HCT116 (cell line): ENCODE measurements around the gene PDHX. TPM values are rescaled to one million over a fixed set of nuclear protein-coding genes. Genes with fewer than 3 reads are reported as not detected.

Experiments used
- ATAC-seq: fragments of 200-7000 bp; cut with Tn5 transposase; 2 replicates; pipeline ENCODE4 v1.9.1; 2020; ENCODE audit warnings: mild to moderate bottlenecking, moderate library complexity
- BruUV-seq: library from RNA; stranded (reverse); fragments of 400-500 nt; replicated peaks from 2 replicates; lab custom pipeline; 2021; lab: Mats Ljungman, UMichigan
- CTCF ChIA-PET: fragments of 300-600 bp; sonication (Branson Sonifier 250); formaldehyde crosslinking; loops from one replicate; lab custom pipeline; 2021; ENCODE audit warnings: antibody characterized with exemption; lab: Charles Lee
- POLR2A ChIA-PET: fragments of 300-600, 350-600 bp; sonication (Branson Sonifier 250); formaldehyde crosslinking; loops from one replicate; lab custom pipeline; 2021; ENCODE audit warnings: antibody characterized with exemption; lab: Charles Lee
- RAD21 ChIA-PET, 2 experiments: fragments of 300-600 bp; sonication (Branson Sonifier 250); formaldehyde crosslinking; loops; one replicate each; lab custom pipeline; 2023; ENCODE audit warnings: low total read pairs in 2 of 2; ENCODE audit not compliant: uncharacterized antibody in 2 of 2, unreplicated experiment in 2 of 2, low non-redundant PET in 1 of 2; lab: Charles Lee
- DNase-seq: peaks from one replicate; pipeline ENCODE4 v3.0.0-alpha.2; 2010; ENCODE audit warnings: low read depth, low spot score
- H2AFZ ChIP-seq: fragments of 200-600 bp; shearing (Covaris generic), sonication (generic); 2 replicates; pipeline ENCODE4 v1.6.1; 2017; ENCODE audit warnings: low read depth, mixed run types, mixed read lengths, antibody characterized with exemption, low read length; ENCODE audit not compliant: poor library complexity, severe bottlenecking
- H3K27ac ChIP-seq: 2 replicates; pipeline ENCODE4 v1.5.1; 2012; ENCODE audit warnings: low read depth, low read length
- H3K27me3 ChIP-seq: fragments of 200-600 bp; sonication (generic); 2 replicates; pipeline ENCODE4 v1.6.1; 2016; ENCODE audit warnings: mixed run types, low read length, mixed read lengths; ENCODE audit not compliant: insufficient read depth
- H3K36me3 ChIP-seq, 2 experiments: fragments of 200-500 bp in 1 of 2; fragments of 200-600 bp in 1 of 2; sonication (Bioruptor generic) in 1 of 2; sonication (generic) in 1 of 2; 2 replicates each; pipeline versions ENCODE4 v1.5.1 to v1.6.1; 2014 to 2016; ENCODE audit warnings: low read length in 2 of 2, inconsistent platforms in 1 of 2, mixed read lengths in 1 of 2, mixed run types in 1 of 2; ENCODE audit not compliant: insufficient read depth in 2 of 2, control insufficient read depth in 1 of 2
- H3K4me1 ChIP-seq, 2 experiments: fragments of 200-600 bp in 1 of 2; sonication (generic) in 1 of 2; 2 replicates each; pipeline versions ENCODE4 v1.5.1 to v1.6.1; 2012 to 2017; ENCODE audit warnings: low read length in 2 of 2, inconsistent platforms in 1 of 2, mild to moderate bottlenecking in 1 of 2, mixed read lengths in 1 of 2, mixed run types in 1 of 2, moderate library complexity in 1 of 2; ENCODE audit not compliant: insufficient read depth in 2 of 2, control insufficient read depth in 1 of 2
- H3K4me2 ChIP-seq: fragments of 200-600 bp; sonication (generic); 2 replicates; pipeline ENCODE4 v1.6.1; 2017; ENCODE audit warnings: mixed run types, low read length, mixed read lengths
- H3K4me3 ChIP-seq, 2 experiments: fragments of 200-600 bp in 1 of 2; sonication (generic) in 1 of 2; replicated peaks in 1 of 2; 2 replicates each; pipeline ENCODE4 v1.5.1; 2011 to 2016; ENCODE audit warnings: low read length in 2 of 2, control low read depth in 1 of 2, low read depth in 1 of 2, mild to moderate bottlenecking in 1 of 2, mixed read lengths in 1 of 2, mixed run types in 1 of 2
- H3K79me2 ChIP-seq: fragments of 200-600 bp; sonication (generic); 2 replicates; pipeline ENCODE4 v1.6.1; 2017; ENCODE audit warnings: mild to moderate bottlenecking, mixed run types, low read length, moderate library complexity, mixed read lengths; ENCODE audit not compliant: insufficient read depth
- H3K9ac ChIP-seq: fragments of 200-600 bp; sonication (generic); 2 replicates; pipeline ENCODE4 v1.6.1; 2016; ENCODE audit warnings: low read length, mixed read lengths
- H3K9me2 ChIP-seq: fragments of 200-600 bp; sonication (generic), shearing (Covaris generic); 2 replicates; pipeline ENCODE4 v1.6.1; 2017; ENCODE audit warnings: mixed run types, mild to moderate bottlenecking, moderate library complexity; ENCODE audit not compliant: insufficient read depth
- H3K9me3 ChIP-seq, 2 experiments: fragments of 200-500 bp in 1 of 2; fragments of 200-600 bp in 1 of 2; sonication (Bioruptor generic) in 1 of 2; sonication (generic) in 1 of 2; 2 replicates each; pipeline ENCODE4 v1.6.1; 2014 to 2017; ENCODE audit warnings: low read length in 2 of 2, mixed read lengths in 2 of 2, inconsistent platforms in 1 of 2, low read depth in 1 of 2, mild to moderate bottlenecking in 1 of 2, mixed run types in 1 of 2, moderate library complexity in 1 of 2; ENCODE audit not compliant: control insufficient read depth in 1 of 2, insufficient read depth in 1 of 2
- H4K20me1 ChIP-seq: fragments of 200-600 bp; sonication (generic), shearing (Covaris generic); 2 replicates; pipeline ENCODE4 v1.6.1; 2017; ENCODE audit warnings: mixed run types, mild to moderate bottlenecking, moderate library complexity; ENCODE audit not compliant: insufficient read depth
- CBX3 ChIP-seq: IDR thresholded peaks from 2 replicates; pipeline ENCODE4 v1.6.1; 2012; ENCODE audit warnings: low read depth
- ELF1 ChIP-seq: IDR thresholded peaks from 2 replicates; pipeline ENCODE4 v1.6.1; 2012; ENCODE audit warnings: low read depth, borderline replicate concordance
- JUND ChIP-seq: IDR thresholded peaks from 2 replicates; pipeline ENCODE4 v1.6.1; 2012
- POLR2A ChIP-seq: IDR thresholded peaks from 2 replicates; pipeline ENCODE4 v1.7.0; 2011; ENCODE audit warnings: borderline replicate concordance; ENCODE audit not compliant: insufficient read depth, insufficient read length; ENCODE audit errors: extremely low read depth
- RAD21 ChIP-seq: IDR thresholded peaks from 2 replicates; pipeline ENCODE4 v1.6.1; 2012; ENCODE audit warnings: low read depth, mild to moderate bottlenecking
- SIN3A ChIP-seq: IDR thresholded peaks from 2 replicates; pipeline ENCODE4 v1.6.1; 2012; ENCODE audit warnings: low read depth
- SP1 ChIP-seq: IDR thresholded peaks from 2 replicates; pipeline ENCODE4 v1.6.1; 2012; ENCODE audit warnings: low read depth
- SRF ChIP-seq: IDR thresholded peaks from 2 replicates; pipeline ENCODE4 v1.6.1; 2012; ENCODE audit warnings: low read depth
- ZNF274 ChIP-seq: fragments of 200-500 bp; sonication (Bioruptor generic); IDR thresholded peaks from 2 replicates; pipeline ENCODE4 v1.6.1; 2014; ENCODE audit warnings: mild to moderate bottlenecking, low read depth, low read length, inconsistent platforms
- intact Hi-C: fragments of 100-400 bp; cut with micrococcal nuclease; formaldehyde crosslinking; loops from 2 replicates; pipeline ENCODE4 v1.10.0; 2022
- total RNA-seq: library from RNA; stranded (reverse); gene quantifications from one replicate; pipeline ENCODE4 v1.2.1, GENCODE V29; 2021; ENCODE audit not compliant: unreplicated experiment
- TF ChIP-seq, protein P1 (sequence below), 3 experiments: fragments of 200-600 bp in 1 of 3; sonication (generic) in 1 of 3; IDR thresholded peaks in 2 of 3; conservative IDR thresholded peaks in 1 of 3; 2 replicates each; pipeline ENCODE4 v1.5.1; 2012 to 2017; ENCODE audit warnings: low read depth in 2 of 3, low read length in 2 of 3, antibody characterized with exemption in 1 of 3, borderline replicate concordance in 1 of 3, control low read depth in 1 of 3, mild to moderate bottlenecking in 1 of 3, mixed read lengths in 1 of 3, mixed run types in 1 of 3, moderate library complexity in 1 of 3; ENCODE audit not compliant: insufficient read depth in 1 of 3
- TF ChIP-seq, protein P2 (sequence below): IDR thresholded peaks from 2 replicates; pipeline ENCODE4 v1.6.1; 2012; ENCODE audit warnings: low read depth
- TF ChIP-seq, protein P3 (sequence below): IDR thresholded peaks from 2 replicates; pipeline ENCODE4 v1.6.1; 2012

Gene PDHX
- total RNA-seq, 1 experiment from 2014 or later: 36.6 TPM

DNA sequence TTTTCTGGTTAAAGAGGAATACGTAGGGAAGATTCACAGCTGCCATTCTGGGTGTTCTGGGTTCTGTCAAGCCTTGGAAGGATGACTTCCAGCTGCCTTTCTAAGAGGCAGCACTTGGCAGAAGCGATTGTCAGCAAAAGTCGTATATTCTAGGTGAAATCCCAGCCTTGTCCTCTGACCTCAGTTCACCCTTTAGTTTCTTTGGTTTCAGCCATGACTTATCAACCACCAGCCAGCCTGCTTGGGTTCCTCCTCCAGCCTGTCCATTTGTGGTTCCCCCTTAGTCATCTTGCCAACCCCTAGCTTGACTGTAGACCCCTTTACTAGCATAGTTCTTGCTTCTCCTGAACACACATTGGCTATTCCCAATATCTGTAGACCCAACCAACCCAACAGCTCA lies 120.2 kb downstream of the PDHX start:
- no TSS peak for BruUV-seq
- H2AFZ ChIP-seq: no peak overlapping the region
- TF ChIP-seq POLR2A: no peak
- TF ChIP-seq, protein P1, sequence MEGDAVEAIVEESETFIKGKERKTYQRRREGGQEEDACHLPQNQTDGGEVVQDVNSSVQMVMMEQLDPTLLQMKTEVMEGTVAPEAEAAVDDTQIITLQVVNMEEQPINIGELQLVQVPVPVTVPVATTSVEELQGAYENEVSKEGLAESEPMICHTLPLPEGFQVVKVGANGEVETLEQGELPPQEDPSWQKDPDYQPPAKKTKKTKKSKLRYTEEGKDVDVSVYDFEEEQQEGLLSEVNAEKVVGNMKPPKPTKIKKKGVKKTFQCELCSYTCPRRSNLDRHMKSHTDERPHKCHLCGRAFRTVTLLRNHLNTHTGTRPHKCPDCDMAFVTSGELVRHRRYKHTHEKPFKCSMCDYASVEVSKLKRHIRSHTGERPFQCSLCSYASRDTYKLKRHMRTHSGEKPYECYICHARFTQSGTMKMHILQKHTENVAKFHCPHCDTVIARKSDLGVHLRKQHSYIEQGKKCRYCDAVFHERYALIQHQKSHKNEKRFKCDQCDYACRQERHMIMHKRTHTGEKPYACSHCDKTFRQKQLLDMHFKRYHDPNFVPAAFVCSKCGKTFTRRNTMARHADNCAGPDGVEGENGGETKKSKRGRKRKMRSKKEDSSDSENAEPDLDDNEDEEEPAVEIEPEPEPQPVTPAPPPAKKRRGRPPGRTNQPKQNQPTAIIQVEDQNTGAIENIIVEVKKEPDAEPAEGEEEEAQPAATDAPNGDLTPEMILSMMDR (IDR thresholded peaks at IDR 0.05 in 2 of 3, conservative IDR thresholded peaks at IDR 0.05 in 1 of 3; ENCODE audit: borderline replicate concordance in 1 of 3, insufficient read depth in 1 of 3, low read depth in 2 of 3, low read length in 2 of 3): no peak
- no peak for TF ChIP-seq ZNF274
- TF ChIP-seq, protein P2, sequence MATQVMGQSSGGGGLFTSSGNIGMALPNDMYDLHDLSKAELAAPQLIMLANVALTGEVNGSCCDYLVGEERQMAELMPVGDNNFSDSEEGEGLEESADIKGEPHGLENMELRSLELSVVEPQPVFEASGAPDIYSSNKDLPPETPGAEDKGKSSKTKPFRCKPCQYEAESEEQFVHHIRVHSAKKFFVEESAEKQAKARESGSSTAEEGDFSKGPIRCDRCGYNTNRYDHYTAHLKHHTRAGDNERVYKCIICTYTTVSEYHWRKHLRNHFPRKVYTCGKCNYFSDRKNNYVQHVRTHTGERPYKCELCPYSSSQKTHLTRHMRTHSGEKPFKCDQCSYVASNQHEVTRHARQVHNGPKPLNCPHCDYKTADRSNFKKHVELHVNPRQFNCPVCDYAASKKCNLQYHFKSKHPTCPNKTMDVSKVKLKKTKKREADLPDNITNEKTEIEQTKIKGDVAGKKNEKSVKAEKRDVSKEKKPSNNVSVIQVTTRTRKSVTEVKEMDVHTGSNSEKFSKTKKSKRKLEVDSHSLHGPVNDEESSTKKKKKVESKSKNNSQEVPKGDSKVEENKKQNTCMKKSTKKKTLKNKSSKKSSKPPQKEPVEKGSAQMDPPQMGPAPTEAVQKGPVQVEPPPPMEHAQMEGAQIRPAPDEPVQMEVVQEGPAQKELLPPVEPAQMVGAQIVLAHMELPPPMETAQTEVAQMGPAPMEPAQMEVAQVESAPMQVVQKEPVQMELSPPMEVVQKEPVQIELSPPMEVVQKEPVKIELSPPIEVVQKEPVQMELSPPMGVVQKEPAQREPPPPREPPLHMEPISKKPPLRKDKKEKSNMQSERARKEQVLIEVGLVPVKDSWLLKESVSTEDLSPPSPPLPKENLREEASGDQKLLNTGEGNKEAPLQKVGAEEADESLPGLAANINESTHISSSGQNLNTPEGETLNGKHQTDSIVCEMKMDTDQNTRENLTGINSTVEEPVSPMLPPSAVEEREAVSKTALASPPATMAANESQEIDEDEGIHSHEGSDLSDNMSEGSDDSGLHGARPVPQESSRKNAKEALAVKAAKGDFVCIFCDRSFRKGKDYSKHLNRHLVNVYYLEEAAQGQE: no peak
- TF ChIP-seq SP1: no peak
- TF ChIP-seq SIN3A: no peak
- TF ChIP-seq RAD21: no peak
- TF ChIP-seq SRF: no peak
- TF ChIP-seq, protein P3, sequence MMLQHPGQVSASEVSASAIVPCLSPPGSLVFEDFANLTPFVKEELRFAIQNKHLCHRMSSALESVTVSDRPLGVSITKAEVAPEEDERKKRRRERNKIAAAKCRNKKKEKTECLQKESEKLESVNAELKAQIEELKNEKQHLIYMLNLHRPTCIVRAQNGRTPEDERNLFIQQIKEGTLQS: no peak
- TF ChIP-seq ELF1: no peak
- TF ChIP-seq JUND: no peak
- TF ChIP-seq CBX3: no peak
- TF ChIP-seq, all 23 proteins: peak for 0
- no peak overlapping the region for H3K27ac ChIP-seq
- POLR2A ChIA-PET: interaction anchor here (0.6 kb wide), 1 partner anchor 1197 kb away, joined by 3 read pairs; no protein-coding TSS in a partner anchor
- no peaks in the 10 kb centered on the region for H4K20me1 ChIP-seq
- no peaks in the 10 kb centered on the region for H3K9me3 ChIP-seq
- peaks cover 10 to 61% of the 10 kb centered on the region in 2 experiments; a peak in 3 of 4 replicates for H3K4me1 ChIP-seq
- H3K9ac ChIP-seq: no peak overlapping the region
- no peaks in the 10 kb centered on the region for H3K27me3 ChIP-seq
- CTCF ChIA-PET: no interaction called here
- ATAC-seq (no peak), DNase-seq (no peak)
- no peak overlapping the region for H3K4me2 ChIP-seq
- H3K36me3 ChIP-seq: no peaks in the 10 kb centered on the region
- no peaks in the 10 kb centered on the region for H3K79me2 ChIP-seq
- intact Hi-C loops: no loop called here
- no peak overlapping the region for H3K4me3 ChIP-seq
- RAD21 ChIA-PET: no interaction called here
- no peaks in the 10 kb centered on the region for H3K9me2 ChIP-seq
